Omental fat pad (tissue), 4 donors: ENCODE data around the gene ZNF484. TPM values are rescaled to one million over a fixed set of nuclear protein-coding genes. Genes with fewer than 3 reads are reported as not detected.
"Not testable (repeated sequence)": the region's sequence is repeated elsewhere in the genome, so short reads cannot be mapped to it uniquely, and the experiment has no call there.

ENCODE experiments used
- ATAC-seq: fragments of 150-250 bp; one replicate; pipeline ENCODE4 v1.9.1; 2016; ENCODE audit warnings: mild to moderate bottlenecking, moderate library complexity; ENCODE audit not compliant: low FRiP score
- DNase-seq: peaks from one replicate; pipeline ENCODE4 v3.0.0-alpha.2; 2019; ENCODE audit warnings: low spot score
- total RNA-seq, 4 donors: library from RNA; depleted of rRNA; stranded (reverse); fragments of >200 nt; gene quantifications; one replicate each; pipeline ENCODE4 v1.1.0, GENCODE V29; 2016
- TF ChIP-seq, protein P1 (sequence below), 3 donors: fragments of 450-650 bp; IDR thresholded peaks; one replicate each; pipeline ENCODE4 v1.5.1; 2016 to 2017; ENCODE audit warnings: antibody characterized with exemption in 3 of 3, mild to moderate bottlenecking in 3 of 3, moderate library complexity in 2 of 3

ZNF484 gene
- total RNA-seq, 4 donors from 2014 or later = 8.3 to 19.4 (median 11.5) TPM

DNA sequence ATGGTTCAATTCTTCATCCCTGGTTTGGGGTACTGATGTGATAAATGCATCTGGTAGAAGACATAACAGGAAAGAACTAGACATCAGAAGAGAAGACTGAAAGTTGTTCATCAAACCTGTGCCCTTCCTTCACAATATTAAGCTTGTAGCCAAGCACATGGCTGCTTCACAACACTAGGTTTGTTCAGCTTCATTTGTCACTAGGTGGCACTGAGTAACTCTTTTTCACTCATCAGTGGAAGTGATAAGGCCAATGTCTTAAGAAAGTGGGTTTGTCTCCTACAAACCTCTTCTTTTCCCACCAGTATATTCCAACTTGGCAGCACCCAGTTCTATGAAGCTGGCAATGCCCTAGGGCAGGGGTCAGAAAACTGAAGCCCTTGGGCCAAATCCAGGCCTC is 26.9 kb downstream of the ZNF484 start:
- DNase-seq = no peak
- no peak for ATAC-seq
- TF ChIP-seq, protein P1, sequence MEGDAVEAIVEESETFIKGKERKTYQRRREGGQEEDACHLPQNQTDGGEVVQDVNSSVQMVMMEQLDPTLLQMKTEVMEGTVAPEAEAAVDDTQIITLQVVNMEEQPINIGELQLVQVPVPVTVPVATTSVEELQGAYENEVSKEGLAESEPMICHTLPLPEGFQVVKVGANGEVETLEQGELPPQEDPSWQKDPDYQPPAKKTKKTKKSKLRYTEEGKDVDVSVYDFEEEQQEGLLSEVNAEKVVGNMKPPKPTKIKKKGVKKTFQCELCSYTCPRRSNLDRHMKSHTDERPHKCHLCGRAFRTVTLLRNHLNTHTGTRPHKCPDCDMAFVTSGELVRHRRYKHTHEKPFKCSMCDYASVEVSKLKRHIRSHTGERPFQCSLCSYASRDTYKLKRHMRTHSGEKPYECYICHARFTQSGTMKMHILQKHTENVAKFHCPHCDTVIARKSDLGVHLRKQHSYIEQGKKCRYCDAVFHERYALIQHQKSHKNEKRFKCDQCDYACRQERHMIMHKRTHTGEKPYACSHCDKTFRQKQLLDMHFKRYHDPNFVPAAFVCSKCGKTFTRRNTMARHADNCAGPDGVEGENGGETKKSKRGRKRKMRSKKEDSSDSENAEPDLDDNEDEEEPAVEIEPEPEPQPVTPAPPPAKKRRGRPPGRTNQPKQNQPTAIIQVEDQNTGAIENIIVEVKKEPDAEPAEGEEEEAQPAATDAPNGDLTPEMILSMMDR (IDR thresholded peaks at IDR 0.05) = no peak

DNA sequence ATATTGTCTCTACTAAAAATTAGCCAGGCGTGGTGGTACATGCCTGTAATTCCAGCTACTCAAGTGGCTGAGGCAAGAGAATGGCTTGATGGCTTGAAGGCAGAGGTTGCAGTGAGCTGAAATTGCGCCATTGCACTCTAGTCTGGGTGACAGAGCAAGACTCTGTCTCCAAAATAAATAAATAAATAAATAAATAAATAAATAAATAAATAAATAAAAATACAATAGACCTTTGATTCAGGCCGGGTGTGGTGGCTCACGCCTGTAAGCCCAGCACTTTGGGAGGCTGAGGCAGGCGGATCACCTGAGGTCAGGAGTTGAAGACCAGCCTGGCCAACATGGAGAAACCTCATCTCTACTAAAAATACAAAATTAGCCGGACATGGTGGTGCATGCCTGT is 29.1 kb downstream of the ZNF484 start:
- ATAC-seq, DNase-seq: not testable (repeated sequence)

DNA sequence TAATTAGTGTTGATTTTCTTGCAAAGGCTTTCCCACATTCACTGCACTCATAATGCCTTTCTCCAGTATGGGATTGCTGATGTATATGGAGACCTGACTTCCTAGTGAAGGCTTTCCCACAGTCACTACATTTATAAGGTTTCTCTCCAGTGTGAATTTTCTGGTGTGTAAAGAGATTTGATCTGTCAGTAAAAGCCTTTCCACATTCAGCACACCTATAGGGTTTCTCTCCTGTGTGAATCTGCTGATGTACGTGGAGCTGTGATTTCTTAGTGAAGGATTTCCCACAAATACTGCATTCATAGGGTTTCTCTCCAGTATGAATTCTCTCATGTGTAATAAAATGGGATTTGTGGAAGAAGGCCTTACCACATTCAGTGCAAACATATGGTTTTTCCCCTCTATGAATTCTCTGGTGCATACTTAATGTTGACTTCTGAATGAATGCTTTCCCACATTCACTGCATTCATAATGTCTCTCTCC is 31.1 kb downstream of the ZNF484 start:
- TF ChIP-seq, protein P1 (IDR thresholded peaks at IDR 0.05) = no peak
- DNase-seq (no peak), ATAC-seq (no peak)

DNA sequence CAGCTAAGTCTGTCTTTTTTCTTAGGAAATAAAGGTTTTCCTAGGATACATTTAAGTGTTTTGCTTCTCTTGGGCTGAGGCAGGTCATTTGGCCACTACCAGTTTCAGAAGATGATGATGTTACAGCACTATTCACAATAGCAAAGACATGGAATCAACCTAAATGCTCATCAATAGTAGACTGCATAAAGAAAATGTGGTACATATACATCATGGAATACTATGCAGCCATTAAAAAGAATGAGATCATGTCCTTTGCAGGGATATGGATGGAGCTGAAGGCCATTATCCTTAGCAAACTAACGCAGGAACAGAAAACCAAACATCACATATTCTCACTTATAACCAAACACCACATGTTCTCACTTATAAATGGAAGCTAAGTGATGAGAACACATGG is 39.4 kb downstream of the ZNF484 start:
- not testable (repeated sequence) for DNase-seq, ATAC-seq

DNA sequence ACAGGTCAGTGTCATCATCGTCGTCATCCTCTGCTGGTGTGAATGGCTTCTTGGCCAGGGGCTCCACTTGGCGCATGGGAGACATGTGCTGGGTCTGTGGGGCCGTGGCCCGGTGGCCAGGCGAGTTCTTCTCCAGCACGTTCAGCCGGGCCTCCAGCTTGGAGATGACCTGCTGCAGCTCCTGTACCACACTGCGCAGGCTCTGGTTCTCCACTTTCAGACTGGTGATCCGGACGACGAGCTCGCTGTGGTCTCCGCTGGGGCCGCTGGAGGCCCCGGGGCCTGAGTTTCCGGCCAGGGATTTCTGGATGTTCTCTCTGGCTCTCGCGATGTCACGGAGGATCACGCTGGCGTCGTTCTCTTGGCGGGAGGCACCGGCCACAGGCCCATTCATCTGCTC is 40.6 kb downstream of the ZNF484 start:
- TF ChIP-seq, protein P1 (IDR thresholded peaks at IDR 0.05) = no peak
- no peak for ATAC-seq
- DNase-seq = no peak

DNA sequence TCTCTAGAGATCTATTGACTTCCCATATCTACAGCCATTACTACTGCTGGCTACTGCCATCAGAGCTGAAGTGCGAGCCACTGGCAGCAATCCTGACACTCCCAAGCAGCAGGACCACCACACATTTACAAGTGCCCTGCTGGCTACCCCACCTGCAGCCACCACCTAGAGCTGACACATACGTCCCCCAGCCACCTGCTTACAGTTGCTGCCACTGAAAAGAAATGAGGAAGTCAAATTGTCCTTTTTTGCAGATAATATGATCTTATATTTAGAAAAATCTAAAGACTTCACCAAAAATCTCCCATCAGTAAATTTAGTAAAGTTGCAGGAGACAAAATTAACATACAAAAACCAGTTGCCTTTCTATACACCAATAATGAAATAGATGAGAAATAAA is 48.4 kb downstream of the ZNF484 start:
- TF ChIP-seq, protein P1 (IDR thresholded peaks at IDR 0.05) = no peak
- ATAC-seq (no peak), DNase-seq (no peak)

DNA sequence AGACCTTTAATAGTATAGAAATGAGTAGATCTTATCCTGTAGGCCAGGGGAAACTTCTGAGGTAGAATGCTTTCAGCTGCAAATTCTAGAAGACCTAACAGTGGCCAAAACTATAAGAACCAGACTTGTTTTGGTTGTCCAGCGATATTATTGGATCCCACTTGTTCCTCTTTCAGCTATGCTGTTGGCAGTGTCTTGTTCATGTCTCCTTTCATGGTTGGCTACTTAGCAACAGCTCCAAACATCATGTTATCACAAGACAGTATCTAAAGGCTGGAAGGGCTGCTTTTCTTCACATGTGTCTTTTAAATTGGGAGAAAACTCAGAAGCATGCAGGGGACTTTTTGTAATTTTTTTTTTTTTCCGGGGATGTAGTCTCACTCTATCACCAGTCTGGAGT is 52.8 kb downstream of the ZNF484 start:
- ATAC-seq, DNase-seq: not testable (repeated sequence)

DNA sequence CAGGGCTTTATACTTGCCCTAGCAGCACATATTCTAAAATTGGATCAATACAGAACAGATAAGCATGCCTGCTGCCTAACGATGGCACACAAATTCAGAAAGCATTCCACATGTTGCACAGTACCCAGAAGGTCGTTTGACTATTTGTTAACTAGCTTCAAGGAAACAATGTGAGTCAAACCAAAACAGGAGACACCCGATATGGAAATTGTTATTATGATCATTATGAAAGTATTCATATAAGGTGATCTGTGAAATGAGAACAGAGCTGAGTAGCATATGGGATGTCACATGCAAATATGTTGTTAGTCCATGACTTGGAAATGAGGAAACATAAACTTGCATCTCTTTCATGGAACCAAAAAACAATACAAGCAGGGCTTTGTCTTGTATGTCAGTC is 56.9 kb downstream of the ZNF484 start:
- no peak for DNase-seq
- TF ChIP-seq, protein P1 (IDR thresholded peaks at IDR 0.05) = no peak
- ATAC-seq = no peak

DNA sequence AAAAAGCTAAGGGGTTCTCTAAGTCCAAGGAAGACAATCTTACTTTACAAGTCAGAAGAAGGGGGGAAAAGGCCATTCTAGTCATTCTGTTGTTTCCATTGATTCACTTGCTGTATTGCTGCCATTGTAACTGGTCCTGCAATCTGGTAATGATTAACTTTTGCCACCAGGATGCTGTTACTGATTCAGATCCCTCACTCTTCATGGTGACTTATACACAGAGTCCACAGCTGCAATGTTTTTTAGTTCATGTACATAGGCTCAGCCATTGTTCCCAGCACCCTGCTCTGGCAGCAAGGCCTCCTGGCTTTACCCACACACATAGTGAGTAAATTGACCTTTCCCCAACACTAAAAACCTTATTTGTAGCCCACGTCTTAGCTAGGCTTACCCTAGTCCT is 57.9 kb downstream of the ZNF484 start:
- ATAC-seq, DNase-seq: not testable (repeated sequence)

DNA sequence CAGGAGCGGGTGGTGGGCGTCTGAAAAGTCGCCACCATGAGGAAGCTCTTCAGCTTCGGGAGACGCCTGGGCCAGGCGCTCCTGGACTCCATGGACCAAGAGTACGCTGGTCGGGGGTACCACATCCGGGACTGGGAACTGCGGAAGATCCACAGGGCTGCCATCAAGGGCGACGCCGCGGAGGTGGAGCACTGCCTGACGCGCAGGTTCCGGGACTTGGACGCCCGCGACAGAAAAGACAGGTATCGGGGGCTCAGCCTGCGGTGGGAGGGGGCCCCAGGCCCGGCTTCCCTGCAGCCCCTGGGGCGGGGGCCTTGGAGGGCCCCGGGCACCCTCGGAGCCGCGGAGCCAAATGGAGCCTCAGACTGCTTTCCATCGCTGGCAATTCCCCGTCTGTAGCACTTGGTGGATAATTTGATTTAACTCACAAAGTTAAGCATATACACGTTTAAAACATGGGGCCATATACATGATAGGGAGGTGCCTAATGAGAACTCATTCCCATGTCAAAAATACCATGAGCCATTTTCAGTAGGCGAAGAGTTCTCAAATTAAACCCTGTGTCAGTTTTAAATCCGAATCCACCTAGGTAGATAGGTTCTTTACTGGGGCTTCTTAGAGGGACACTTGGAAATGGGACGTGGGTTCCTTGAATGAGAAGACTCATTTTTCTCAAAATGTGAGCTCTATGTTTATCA is 68.1 kb downstream of the ZNF484 start:
- ATAC-seq, DNase-seq: not testable (repeated sequence)
